Loucy (cell line): ENCODE data around the gene ABLIM2.

Experiments
- H2AFZ ChIP-seq: fragments of 200-600 bp; sonication (generic); 2 replicates; pipeline ENCODE4 v1.6.0; 2016; ENCODE audit warnings: antibody characterized with exemption, mild to moderate bottlenecking, low read length, moderate library complexity
- H3F3A ChIP-seq: fragments of 200-600 bp; 2 replicates; pipeline ENCODE4 v1.6.0; 2016; ENCODE audit warnings: antibody characterized with exemption, low read depth, mild to moderate bottlenecking
- H3K27me3 ChIP-seq: fragments of 200-600 bp; sonication (generic); 2 replicates; pipeline ENCODE4 v1.6.1; 2014; ENCODE audit warnings: low read length, mild to moderate bottlenecking; ENCODE audit not compliant: insufficient read depth, poor library complexity, severe bottlenecking
- H3K36me3 ChIP-seq: fragments of 200-600 bp; sonication (generic); 2 replicates; pipeline ENCODE4 v1.6.1; 2016; ENCODE audit warnings: low read length; ENCODE audit not compliant: insufficient read depth
- H3K4me1 ChIP-seq: fragments of 200-600 bp; sonication (generic); 2 replicates; pipeline ENCODE4 v1.5.1; 2014; ENCODE audit warnings: low read length, mild to moderate bottlenecking; ENCODE audit not compliant: insufficient read depth, poor library complexity, severe bottlenecking
- H3K4me2 ChIP-seq: fragments of 200-600 bp; sonication (generic); 2 replicates; pipeline ENCODE4 v1.6.0; 2014; ENCODE audit warnings: antibody characterized with exemption, low read length, low read depth, mild to moderate bottlenecking; ENCODE audit not compliant: poor library complexity, severe bottlenecking
- H3K4me3 ChIP-seq: fragments of 200-600 bp; sonication (generic); 2 replicates; pipeline ENCODE4 v1.5.1; 2014; ENCODE audit warnings: low read length, mild to moderate bottlenecking, mixed read lengths; ENCODE audit not compliant: poor library complexity, severe bottlenecking
- H3K79me2 ChIP-seq: fragments of 200-600 bp; sonication (generic); 2 replicates; pipeline ENCODE4 v1.6.1; 2014; ENCODE audit warnings: low read length; ENCODE audit not compliant: insufficient read depth
- H3K9ac ChIP-seq: fragments of 200-600 bp; sonication (generic); 2 replicates; pipeline ENCODE4 v1.6.0; 2014; ENCODE audit warnings: mild to moderate bottlenecking, low read depth, low read length, moderate library complexity; ENCODE audit not compliant: poor library complexity, severe bottlenecking
- H3K9me2 ChIP-seq: fragments of 200-600 bp; sonication (generic); replicated peaks from 2 replicates; pipeline ENCODE4 v1.6.1; 2016; ENCODE audit warnings: low read depth, low read length, mixed read lengths
- H3K9me3 ChIP-seq: fragments of 200-600 bp; sonication (generic); 2 replicates; pipeline ENCODE4 v1.6.1; 2014; ENCODE audit warnings: mild to moderate bottlenecking, antibody characterized with exemption, low read length, low read depth; ENCODE audit not compliant: insufficient read depth
- H4K20me1 ChIP-seq: fragments of 200-600 bp; sonication (generic); 2 replicates; pipeline ENCODE4 v1.6.0; 2014; ENCODE audit warnings: antibody characterized with exemption, low read length, mild to moderate bottlenecking; ENCODE audit not compliant: insufficient read depth, poor library complexity, severe bottlenecking
- CTCF ChIP-seq: fragments of 200-600 bp; sonication (generic); conservative IDR thresholded peaks from 2 replicates; pipeline ENCODE4 v1.5.1; 2014; ENCODE audit warnings: mild to moderate bottlenecking, antibody characterized with exemption, low read length
- EZH2phosphoT487 ChIP-seq: fragments of 200-600 bp; IDR thresholded peaks from 2 replicates; pipeline ENCODE4 v1.6.1; 2018; ENCODE audit warnings: antibody characterized with exemption, mild to moderate bottlenecking, moderate library complexity, borderline replicate concordance

Gene ABLIM2

GRCh38 chr4:8016527-8016926 is 142.1 kb downstream of the ABLIM2 start:
- no peaks in the 10 kb centered on the region for H3K79me2 ChIP-seq
- no peaks in the 10 kb centered on the region for H4K20me1 ChIP-seq
- H2AFZ ChIP-seq = no peak overlapping the region

GRCh38 chr4:8015512-8015911 is 143.1 kb downstream of the ABLIM2 start:
- Histone ChIP-seq H3K27me3 (no peaks in the 10 kb centered on the region), H3K9me2 (no peaks in the 10 kb centered on the region), H3K4me2 (no peak overlapping the region), H3K79me2 (no peaks in the 10 kb centered on the region), H4K20me1 (no peaks in the 10 kb centered on the region), H3K4me3 (no peak overlapping the region), H3K9me3 (no peaks in the 10 kb centered on the region; the same call in 1 of the 2 replicates), H3F3A (no peaks in the 10 kb centered on the region), H3K4me1 (no peaks in the 10 kb centered on the region), H3K36me3 (no peaks in the 10 kb centered on the region), H2AFZ (no peak overlapping the region), H3K9ac (no peak overlapping the region)
- TF ChIP-seq CTCF (no peak), EZH2phosphoT487 (no peak)

More at GRCh38 chr4:8016527-8016926, 142.1 kb downstream of the ABLIM2 start:
- H3K27me3 ChIP-seq = no peaks in the 10 kb centered on the region
- no peaks in the 10 kb centered on the region; the same call in 1 of the 2 replicates for H3K9me3 ChIP-seq
- no peaks in the 10 kb centered on the region for H3K4me1 ChIP-seq
- no peak overlapping the region for H3K9ac ChIP-seq
- H3K4me3 ChIP-seq = no peak overlapping the region
- no peaks in the 10 kb centered on the region for H3K9me2 ChIP-seq
- no peaks in the 10 kb centered on the region for H3F3A ChIP-seq
- H3K36me3 ChIP-seq = no peaks in the 10 kb centered on the region
- TF ChIP-seq CTCF (no peak), EZH2phosphoT487 (no peak)
- no peak overlapping the region for H3K4me2 ChIP-seq

- Histone ChIP-seq H3K9me2 (no peaks in the 10 kb centered on the region), H3K9me3 (peaks cover 4% of the 10 kb centered on the region; the same call in 1 of the 2 replicates), H3K27me3 (no peaks in the 10 kb centered on the region), H2AFZ (no peak overlapping the region), H3K4me2 (no peak overlapping the region), H3K9ac (no peak overlapping the region), H3K4me3 (no peak overlapping the region), H3F3A (no peaks in the 10 kb centered on the region), H3K36me3 (no peaks in the 10 kb centered on the region), H4K20me1 (no peaks in the 10 kb centered on the region), H3K79me2 (no peaks in the 10 kb centered on the region), H3K4me1 (no peaks in the 10 kb centered on the region)
- no peak for TF ChIP-seq EZH2phosphoT487
- no peak for TF ChIP-seq CTCF
Measured at GRCh38 chr4:8013976-8014726, 144.5 kb downstream of the ABLIM2 start.
